K562 (cell line): ENCODE results near the gene C13orf46.

Source experiments
- CBFA2T2 ChIP-seq: fragments of 450-650 bp; conservative IDR thresholded peaks from 2 replicates; pipeline ENCODE4 v1.6.1; 2017; ENCODE audit warnings: mild to moderate bottlenecking
- CBX3 ChIP-seq, 2 experiments: IDR thresholded peaks; 1 replicate in 1 of 2; 2 replicates in 1 of 2; pipeline ENCODE4 v1.6.1; 2012; ENCODE audit warnings: inconsistent platforms in 2 of 2, low read length in 2 of 2, borderline replicate concordance in 1 of 2, control low read depth in 1 of 2
- HMGN3 ChIP-seq: IDR thresholded peaks from 2 replicates; pipeline ENCODE4 v1.6.1; 2011; ENCODE audit warnings: borderline replicate concordance, low read depth, mild to moderate bottlenecking, mixed read lengths, low read length; ENCODE audit not compliant: insufficient read length; ENCODE audit errors: extremely low read depth
- L3MBTL2 ChIP-seq: fragments of 450-650 bp; IDR thresholded peaks from 2 replicates; pipeline ENCODE4 v1.6.1; 2016; ENCODE audit warnings: mild to moderate bottlenecking, moderate library complexity
- ZNF124 ChIP-seq: sonication (generic); formaldehyde crosslinking; IDR thresholded peaks from 2 replicates; pipeline ENCODE4 v1.8.1; 2022; ENCODE audit warnings: missing genetic modification reagents

- TF ChIP-seq ZNF124 (CRISPR knock-in tag) (no peak), CBFA2T2 (no peak), HMGN3 (no peak), L3MBTL2 (no peak), CBX3 (IDR thresholded peaks at IDR 0.05; ENCODE audit: borderline replicate concordance in 1 of 2, low read length in 2 of 2) (no peak)
These were observed 11.5 kb downstream of the C13orf46 start for GRCh38 chr13:113962386-113962785.
